Activated naive CD8-positive, alpha-beta T cell (primary cell): ENCODE results near the gene PCBP3.
"Not testable (repeated sequence)": the region's sequence is repeated elsewhere in the genome, so short reads cannot be mapped to it uniquely, and the experiment has no call there.

Source experiments
- H3K27ac Mint-ChIP-seq: one replicate; pipeline ENCODE4 v1.8.0; 2021; ENCODE audit warnings: mixed read lengths
- H3K27me3 Mint-ChIP-seq: one replicate; pipeline ENCODE4 v1.8.0; 2021; ENCODE audit warnings: mixed read lengths
- H3K36me3 Mint-ChIP-seq: one replicate; pipeline ENCODE4 v1.8.0; 2021; ENCODE audit warnings: mixed read lengths
- H3K4me1 Mint-ChIP-seq: one replicate; pipeline ENCODE4 v1.8.0; 2021; ENCODE audit warnings: low read depth, mixed read lengths
- H3K4me3 Mint-ChIP-seq: one replicate; pipeline ENCODE4 v1.8.0; 2021; ENCODE audit warnings: mild to moderate bottlenecking, mixed read lengths
- H3K9me3 Mint-ChIP-seq: one replicate; pipeline ENCODE4 v1.8.0; 2021; ENCODE audit warnings: low read depth, mixed read lengths

The PCBP3 gene

DNA sequence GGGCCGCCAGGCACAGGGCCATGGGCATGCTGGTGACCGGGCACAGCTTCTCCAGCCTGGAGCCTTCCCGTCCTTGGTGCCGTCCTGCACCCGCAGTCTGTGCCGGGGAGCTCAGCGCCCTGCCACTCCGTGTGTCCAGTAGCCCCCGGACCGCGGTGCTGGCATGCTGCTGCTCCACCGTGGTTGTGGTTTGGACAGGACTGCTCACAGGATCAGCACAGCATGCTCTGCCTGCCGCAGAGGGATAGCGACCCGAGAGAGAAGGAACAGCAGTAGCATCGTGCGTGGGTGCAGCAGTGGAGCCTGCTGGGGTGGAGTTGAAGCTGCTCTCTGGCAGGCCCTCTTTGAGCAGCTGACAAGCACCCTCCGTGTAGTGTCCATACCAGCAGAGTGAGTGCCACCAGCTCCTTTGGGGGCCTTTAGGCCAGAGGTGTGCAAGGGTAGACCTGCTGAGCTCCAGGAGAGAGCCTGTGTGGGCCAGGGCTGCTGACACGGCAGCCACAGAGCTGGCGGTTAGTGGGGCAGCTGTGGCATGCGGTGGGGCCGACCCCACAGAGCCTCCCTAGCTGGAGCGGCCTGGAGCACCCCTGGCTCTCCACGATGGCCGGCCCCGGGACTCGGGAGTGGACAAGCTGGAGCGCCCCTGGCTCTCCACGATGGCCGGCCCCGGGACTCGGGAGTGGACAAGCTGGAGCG, 6.4 kb upstream of the PCBP3 start:
- Mint-ChIP-seq H3K9me3 (no peaks in the 10 kb centered on the region), H3K36me3 (no peaks in the 10 kb centered on the region), H3K4me1 (peaks cover 30% of the 10 kb centered on the region), H3K27me3 (no peaks in the 10 kb centered on the region), H3K27ac (no peak overlapping the region), H3K4me3 (no peak overlapping the region)

DNA sequence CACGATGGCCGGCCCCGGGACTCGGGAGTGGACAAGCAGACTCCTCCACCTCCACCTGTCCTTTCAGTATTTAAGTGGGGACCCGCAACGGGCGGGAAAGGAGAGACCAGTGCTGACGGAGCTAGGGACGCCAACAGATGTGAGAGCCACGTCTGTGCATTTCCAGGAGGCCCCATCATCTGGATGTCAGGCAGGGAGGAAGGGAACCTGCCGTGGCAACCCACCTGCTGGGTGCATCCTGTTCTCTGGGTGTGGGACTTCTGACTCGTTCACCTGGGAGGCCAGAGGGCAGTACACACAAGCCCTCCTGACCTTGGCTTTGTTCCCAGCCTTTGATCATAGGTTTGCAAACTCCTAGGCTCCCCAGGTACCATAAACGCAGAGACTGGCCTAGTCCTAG, 5.6 kb upstream of the PCBP3 start:
- no peak overlapping the region for H3K27ac Mint-ChIP-seq
- no peaks in the 10 kb centered on the region for H3K9me3 Mint-ChIP-seq
- no peaks in the 10 kb centered on the region for H3K36me3 Mint-ChIP-seq
- H3K27me3 Mint-ChIP-seq, result no peaks in the 10 kb centered on the region
- H3K4me3 Mint-ChIP-seq, result no peak overlapping the region
- H3K4me1 Mint-ChIP-seq, result peaks cover 24% of the 10 kb centered on the region

GRCh38 chr21:45638707-45639106, 4.8 kb upstream of the PCBP3 start:
- Mint-ChIP-seq H3K4me3 (no peak overlapping the region), H3K27me3 (no peaks in the 10 kb centered on the region), H3K4me1 (peaks cover 24% of the 10 kb centered on the region), H3K36me3 (no peaks in the 10 kb centered on the region), H3K27ac (no peak overlapping the region), H3K9me3 (no peaks in the 10 kb centered on the region)

- Mint-ChIP-seq H3K4me1 (peaks cover 26% of the 10 kb centered on the region), H3K4me3 (no peak overlapping the region), H3K27ac (no peak overlapping the region)
Measured at GRCh38 chr21:45639206-45640000, 4.1 kb upstream of the PCBP3 start.

GRCh38 chr21:45640001-45640887, 3.3 kb upstream of the PCBP3 start:
- no peak overlapping the region for H3K27ac Mint-ChIP-seq
- H3K4me3 Mint-ChIP-seq, result peak overlapping the region; percentile 59
- H3K36me3 Mint-ChIP-seq, result no peaks in the 10 kb centered on the region
- peaks cover 33% of the 10 kb centered on the region for H3K4me1 Mint-ChIP-seq
- H3K9me3 Mint-ChIP-seq, result no peaks in the 10 kb centered on the region
- peaks cover 2% of the 10 kb centered on the region for H3K27me3 Mint-ChIP-seq

More at GRCh38 chr21:45639206-45640000, 4.1 kb upstream of the PCBP3 start:
- H3K36me3 Mint-ChIP-seq, result no peaks in the 10 kb centered on the region
- no peaks in the 10 kb centered on the region for H3K9me3 Mint-ChIP-seq
- no peaks in the 10 kb centered on the region for H3K27me3 Mint-ChIP-seq

- H3K27ac Mint-ChIP-seq, result no peak overlapping the region
- peaks cover 8% of the 10 kb centered on the region for H3K27me3 Mint-ChIP-seq
- peaks cover 39% of the 10 kb centered on the region for H3K4me1 Mint-ChIP-seq
- no peaks in the 10 kb centered on the region for H3K36me3 Mint-ChIP-seq
- H3K9me3 Mint-ChIP-seq, result no peaks in the 10 kb centered on the region
- peak overlapping the region; percentile 59 for H3K4me3 Mint-ChIP-seq
Measured at GRCh38 chr21:45640888-45641479, 2.5 kb upstream of the PCBP3 start.

GRCh38 chr21:45641480-45642035, 2.0 kb upstream of the PCBP3 start:
- no peak overlapping the region for H3K27ac Mint-ChIP-seq
- peak overlapping the region; percentile 60 for H3K4me3 Mint-ChIP-seq
- peaks cover 8% of the 10 kb centered on the region for H3K27me3 Mint-ChIP-seq

GRCh38 chr21:45642122-45642813, 1.3 kb upstream of the PCBP3 start:
- H3K9me3 Mint-ChIP-seq, result no peaks in the 10 kb centered on the region
- peaks cover 10% of the 10 kb centered on the region for H3K27me3 Mint-ChIP-seq

More at GRCh38 chr21:45641480-45642035, 2.0 kb upstream of the PCBP3 start:
- Mint-ChIP-seq H3K36me3 (no peaks in the 10 kb centered on the region), H3K4me1 (peaks cover 39% of the 10 kb centered on the region), H3K9me3 (no peaks in the 10 kb centered on the region)

GRCh38 chr21:45644041-45644906, 749 bp downstream of the PCBP3 start:
- H3K9me3 Mint-ChIP-seq, result peaks cover 3% of the 10 kb centered on the region
- H3K27ac Mint-ChIP-seq, result no peak overlapping the region
- peaks cover 14% of the 10 kb centered on the region for H3K27me3 Mint-ChIP-seq
- no peaks in the 10 kb centered on the region for H3K36me3 Mint-ChIP-seq
- peaks cover 31% of the 10 kb centered on the region for H3K4me1 Mint-ChIP-seq
- peak overlapping the region; percentile 83 for H3K4me3 Mint-ChIP-seq

More at GRCh38 chr21:45642122-45642813, 1.3 kb upstream of the PCBP3 start:
- Mint-ChIP-seq H3K36me3 (no peaks in the 10 kb centered on the region), H3K4me3 (no peak overlapping the region), H3K27ac (no peak overlapping the region), H3K4me1 (peaks cover 39% of the 10 kb centered on the region)

GRCh38 chr21:45651921-45652320, 8.4 kb downstream of the PCBP3 start:
- no peaks in the 10 kb centered on the region for H3K4me1 Mint-ChIP-seq
- peaks cover 2% of the 10 kb centered on the region for H3K36me3 Mint-ChIP-seq
- H3K27ac Mint-ChIP-seq, result no peak overlapping the region
- peaks cover 8% of the 10 kb centered on the region for H3K27me3 Mint-ChIP-seq
- peaks cover 3% of the 10 kb centered on the region for H3K9me3 Mint-ChIP-seq
- no peak overlapping the region for H3K4me3 Mint-ChIP-seq

DNA sequence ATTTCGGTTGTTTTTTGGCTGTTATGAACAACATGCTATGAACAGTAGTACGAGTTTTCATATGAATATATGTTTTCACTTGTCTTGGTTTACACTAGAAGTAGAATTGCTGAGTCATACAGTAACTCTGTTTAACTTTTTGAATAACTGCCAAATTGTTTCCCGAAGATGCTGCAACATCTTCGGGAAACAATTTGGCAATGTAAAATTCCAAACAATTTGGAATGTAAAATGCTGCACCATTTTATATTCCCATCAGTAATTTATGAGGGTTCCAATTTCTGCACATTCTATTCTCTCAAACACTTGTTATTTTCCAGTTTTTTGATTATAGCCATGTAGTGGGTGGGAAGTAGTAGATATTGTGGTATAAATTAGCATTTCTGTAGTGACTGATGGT, 11.6 kb downstream of the PCBP3 start:
- no peaks in the 10 kb centered on the region for H3K4me1 Mint-ChIP-seq
- H3K36me3 Mint-ChIP-seq, result peaks cover 2% of the 10 kb centered on the region
- H3K4me3 Mint-ChIP-seq, result no peak overlapping the region
- H3K27ac Mint-ChIP-seq, result no peak overlapping the region
- H3K9me3 Mint-ChIP-seq, result no peaks in the 10 kb centered on the region
- peaks cover 2% of the 10 kb centered on the region for H3K27me3 Mint-ChIP-seq

DNA sequence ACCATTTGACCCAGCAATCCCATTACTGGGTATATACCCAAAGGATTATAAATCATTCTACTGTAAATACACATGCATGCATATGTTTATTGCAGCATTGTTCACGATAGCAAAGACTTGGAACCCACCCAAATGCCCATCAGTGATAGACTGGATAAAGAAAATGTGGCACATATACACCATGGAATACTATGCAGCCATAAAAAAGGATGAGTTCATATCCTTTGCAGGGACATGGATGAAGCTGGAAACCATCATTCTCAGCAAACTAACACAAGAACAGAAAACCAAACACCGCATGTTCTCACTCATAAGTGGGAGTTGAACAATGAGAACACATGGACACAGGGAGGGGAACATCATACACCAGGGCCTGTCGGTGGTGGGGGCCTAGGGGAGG, 12.6 kb downstream of the PCBP3 start:
- H3K36me3 Mint-ChIP-seq, H3K27ac Mint-ChIP-seq, H3K27me3 Mint-ChIP-seq, H3K9me3 Mint-ChIP-seq, H3K4me3 Mint-ChIP-seq, H3K4me1 Mint-ChIP-seq: not testable (repeated sequence)

GRCh38 chr21:45661913-45662622, 18.5 kb downstream of the PCBP3 start:
- not testable (repeated sequence) for H3K27ac Mint-ChIP-seq, H3K4me1 Mint-ChIP-seq, H3K4me3 Mint-ChIP-seq, H3K27me3 Mint-ChIP-seq
- peaks cover 12% of the 10 kb centered on the region for H3K36me3 Mint-ChIP-seq
- H3K9me3 Mint-ChIP-seq, result peaks cover 16% of the 10 kb centered on the region
